Panc1 (cell line): ENCODE data around the gene NEUROD1. TPM values are rescaled to one million over a fixed set of nuclear protein-coding genes. Genes with fewer than 3 reads are reported as not detected.

Experiments used
- ATAC-seq: fragments of 200-7000 bp; cut with Tn5 transposase; 2 replicates; pipeline ENCODE4 v1.9.1; 2020; ENCODE audit warnings: mild to moderate bottlenecking, moderate library complexity
- BruUV-seq: library from RNA; stranded (reverse); fragments of 400-500 nt; replicated peaks from 2 replicates; lab custom pipeline; 2021; lab: Mats Ljungman, UMichigan
- CTCF ChIA-PET: fragments of 300-600 bp; sonication (Branson Sonifier 250); formaldehyde crosslinking; loops from one replicate; lab custom pipeline; 2022; ENCODE audit warnings: antibody characterized with exemption; lab: Charles Lee
- POLR2A ChIA-PET: fragments of 300-600 bp; sonication (Branson Sonifier 250); formaldehyde crosslinking; loops from one replicate; lab custom pipeline; 2022; ENCODE audit warnings: antibody characterized with exemption; lab: Charles Lee
- DNase-seq: peaks from one replicate; pipeline ENCODE4 v3.0.0-alpha.2; 2010; ENCODE audit warnings: low read depth, low spot score
- H3K27ac ChIP-seq: 2 replicates; pipeline ENCODE4 v1.5.1; 2011; ENCODE audit warnings: mild to moderate bottlenecking, low read length, inconsistent platforms
- H3K27me3 ChIP-seq: fragments of 200-500 bp; sonication (Bioruptor generic); 2 replicates; pipeline ENCODE4 v1.6.0; 2014; ENCODE audit warnings: low read length, inconsistent platforms; ENCODE audit not compliant: control insufficient read depth, insufficient read depth
- H3K36me3 ChIP-seq: fragments of 200-500 bp; sonication (Bioruptor generic); 2 replicates; pipeline ENCODE4 v1.5.1; 2014; ENCODE audit warnings: inconsistent platforms, mild to moderate bottlenecking, low read length, moderate library complexity; ENCODE audit not compliant: control insufficient read depth, insufficient read depth
- H3K4me1 ChIP-seq: 2 replicates; pipeline ENCODE4 v1.5.1; 2011; ENCODE audit warnings: inconsistent platforms, mild to moderate bottlenecking, low read length, moderate library complexity; ENCODE audit not compliant: control insufficient read depth, insufficient read depth
- H3K4me3 ChIP-seq, 2 experiments: 2 replicates each; pipeline ENCODE4 v1.5.1; 2011 to 2012; ENCODE audit warnings: low read depth in 2 of 2, low read length in 2 of 2, mild to moderate bottlenecking in 2 of 2, inconsistent platforms in 1 of 2, moderate library complexity in 1 of 2
- H3K9me3 ChIP-seq: fragments of 200-500 bp; sonication (Bioruptor generic); 2 replicates; pipeline ENCODE4 v1.5.1; 2014; ENCODE audit warnings: low read depth, mild to moderate bottlenecking, inconsistent platforms, low read length, moderate library complexity; ENCODE audit not compliant: control insufficient read depth, insufficient read depth
- POLR2AphosphoS5 ChIP-seq: IDR thresholded peaks from 2 replicates; pipeline ENCODE4 v1.6.1; 2012; ENCODE audit warnings: mild to moderate bottlenecking, low read depth, low read length, moderate library complexity
- SIN3A ChIP-seq: IDR thresholded peaks from 2 replicates; pipeline ENCODE4 v1.6.1; 2012; ENCODE audit warnings: low read depth, mild to moderate bottlenecking, low read length, moderate library complexity, borderline replicate concordance; ENCODE audit not compliant: insufficient read depth
- TCF7L2 ChIP-seq: IDR thresholded peaks from 2 replicates; pipeline ENCODE4 v1.6.1; 2011; ENCODE audit warnings: mild to moderate bottlenecking, low read depth, low read length, inconsistent platforms
- in situ Hi-C: cut with HindIII; loops from 2 replicates; pipeline ENCODE4 v1.10.0; 2016; ENCODE audit warnings: low sequenced_read_pairs, low pct_unique_long_range_greater_than_20kb
- intact Hi-C: fragments of 100-400 bp; cut with micrococcal nuclease; formaldehyde crosslinking; loops from one replicate; pipeline ENCODE4 v1.10.0; 2022; ENCODE audit not compliant: unreplicated experiment
- total RNA-seq: library from RNA; stranded (reverse); gene quantifications from one replicate; pipeline ENCODE4 v1.2.1, GENCODE V29; 2021; ENCODE audit not compliant: unreplicated experiment
- TF ChIP-seq, protein P1 (sequence below): fragments of 450-650 bp; IDR thresholded peaks from 2 replicates; pipeline ENCODE4 v1.5.1; 2017; ENCODE audit warnings: mild to moderate bottlenecking
- TF ChIP-seq, protein P2 (sequence below), 2 experiments: IDR thresholded peaks; 2 replicates each; pipeline ENCODE4 v1.6.1; 2011 to 2012; ENCODE audit warnings: low read depth in 2 of 2, control low read depth in 1 of 2, low read length in 1 of 2, mild to moderate bottlenecking in 1 of 2, moderate library complexity in 1 of 2; ENCODE audit not compliant: insufficient read depth in 1 of 2

Gene NEUROD1
- total RNA-seq, 1 experiment from 2014 or later, result not detected

GRCh38 chr2:181626671-181627070, 53.6 kb downstream of the NEUROD1 start:
- TF ChIP-seq, protein P1, sequence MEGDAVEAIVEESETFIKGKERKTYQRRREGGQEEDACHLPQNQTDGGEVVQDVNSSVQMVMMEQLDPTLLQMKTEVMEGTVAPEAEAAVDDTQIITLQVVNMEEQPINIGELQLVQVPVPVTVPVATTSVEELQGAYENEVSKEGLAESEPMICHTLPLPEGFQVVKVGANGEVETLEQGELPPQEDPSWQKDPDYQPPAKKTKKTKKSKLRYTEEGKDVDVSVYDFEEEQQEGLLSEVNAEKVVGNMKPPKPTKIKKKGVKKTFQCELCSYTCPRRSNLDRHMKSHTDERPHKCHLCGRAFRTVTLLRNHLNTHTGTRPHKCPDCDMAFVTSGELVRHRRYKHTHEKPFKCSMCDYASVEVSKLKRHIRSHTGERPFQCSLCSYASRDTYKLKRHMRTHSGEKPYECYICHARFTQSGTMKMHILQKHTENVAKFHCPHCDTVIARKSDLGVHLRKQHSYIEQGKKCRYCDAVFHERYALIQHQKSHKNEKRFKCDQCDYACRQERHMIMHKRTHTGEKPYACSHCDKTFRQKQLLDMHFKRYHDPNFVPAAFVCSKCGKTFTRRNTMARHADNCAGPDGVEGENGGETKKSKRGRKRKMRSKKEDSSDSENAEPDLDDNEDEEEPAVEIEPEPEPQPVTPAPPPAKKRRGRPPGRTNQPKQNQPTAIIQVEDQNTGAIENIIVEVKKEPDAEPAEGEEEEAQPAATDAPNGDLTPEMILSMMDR, result no peak
- TF ChIP-seq, protein P2, sequence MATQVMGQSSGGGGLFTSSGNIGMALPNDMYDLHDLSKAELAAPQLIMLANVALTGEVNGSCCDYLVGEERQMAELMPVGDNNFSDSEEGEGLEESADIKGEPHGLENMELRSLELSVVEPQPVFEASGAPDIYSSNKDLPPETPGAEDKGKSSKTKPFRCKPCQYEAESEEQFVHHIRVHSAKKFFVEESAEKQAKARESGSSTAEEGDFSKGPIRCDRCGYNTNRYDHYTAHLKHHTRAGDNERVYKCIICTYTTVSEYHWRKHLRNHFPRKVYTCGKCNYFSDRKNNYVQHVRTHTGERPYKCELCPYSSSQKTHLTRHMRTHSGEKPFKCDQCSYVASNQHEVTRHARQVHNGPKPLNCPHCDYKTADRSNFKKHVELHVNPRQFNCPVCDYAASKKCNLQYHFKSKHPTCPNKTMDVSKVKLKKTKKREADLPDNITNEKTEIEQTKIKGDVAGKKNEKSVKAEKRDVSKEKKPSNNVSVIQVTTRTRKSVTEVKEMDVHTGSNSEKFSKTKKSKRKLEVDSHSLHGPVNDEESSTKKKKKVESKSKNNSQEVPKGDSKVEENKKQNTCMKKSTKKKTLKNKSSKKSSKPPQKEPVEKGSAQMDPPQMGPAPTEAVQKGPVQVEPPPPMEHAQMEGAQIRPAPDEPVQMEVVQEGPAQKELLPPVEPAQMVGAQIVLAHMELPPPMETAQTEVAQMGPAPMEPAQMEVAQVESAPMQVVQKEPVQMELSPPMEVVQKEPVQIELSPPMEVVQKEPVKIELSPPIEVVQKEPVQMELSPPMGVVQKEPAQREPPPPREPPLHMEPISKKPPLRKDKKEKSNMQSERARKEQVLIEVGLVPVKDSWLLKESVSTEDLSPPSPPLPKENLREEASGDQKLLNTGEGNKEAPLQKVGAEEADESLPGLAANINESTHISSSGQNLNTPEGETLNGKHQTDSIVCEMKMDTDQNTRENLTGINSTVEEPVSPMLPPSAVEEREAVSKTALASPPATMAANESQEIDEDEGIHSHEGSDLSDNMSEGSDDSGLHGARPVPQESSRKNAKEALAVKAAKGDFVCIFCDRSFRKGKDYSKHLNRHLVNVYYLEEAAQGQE (IDR thresholded peaks at IDR 0.05; ENCODE audit: insufficient read depth in 1 of 2, low read depth in 2 of 2, low read length in 1 of 2), result no peak
- TF ChIP-seq POLR2AphosphoS5 (no peak), SIN3A (no peak), TCF7L2 (no peak)
- H3K27me3 ChIP-seq, result peaks cover 4% of the 10 kb centered on the region; the same call in 1 of the 2 replicates
- intact Hi-C loops (no loop called here), in situ Hi-C loops (no loop called here)
- H3K9me3 ChIP-seq, result no peaks in the 10 kb centered on the region
- H3K27ac ChIP-seq, result no peak overlapping the region
- BruUV-seq, result no TSS peak
- DNase-seq (no peak), ATAC-seq (no peak)
- ChIA-PET CTCF (no interaction called here), POLR2A (no interaction called here)
- no peaks in the 10 kb centered on the region for H3K36me3 ChIP-seq
- H3K4me1 ChIP-seq, result no peaks in the 10 kb centered on the region
- no peak overlapping the region for H3K4me3 ChIP-seq

Other genes starting within 250 kb of the NEUROD1 start
- gene ITGA4, start 223.1 kb downstream of the NEUROD1 start, total RNA-seq, result 0.36 TPM
- 0.87 TPM for gene CERKL, start 23.4 kb downstream of the NEUROD1 start, total RNA-seq
- gene ITPRID2, start 211.2 kb upstream of the NEUROD1 start, total RNA-seq, result 261 TPM